Measurements from ENCODE around the gene SYTL4.

DNA sequence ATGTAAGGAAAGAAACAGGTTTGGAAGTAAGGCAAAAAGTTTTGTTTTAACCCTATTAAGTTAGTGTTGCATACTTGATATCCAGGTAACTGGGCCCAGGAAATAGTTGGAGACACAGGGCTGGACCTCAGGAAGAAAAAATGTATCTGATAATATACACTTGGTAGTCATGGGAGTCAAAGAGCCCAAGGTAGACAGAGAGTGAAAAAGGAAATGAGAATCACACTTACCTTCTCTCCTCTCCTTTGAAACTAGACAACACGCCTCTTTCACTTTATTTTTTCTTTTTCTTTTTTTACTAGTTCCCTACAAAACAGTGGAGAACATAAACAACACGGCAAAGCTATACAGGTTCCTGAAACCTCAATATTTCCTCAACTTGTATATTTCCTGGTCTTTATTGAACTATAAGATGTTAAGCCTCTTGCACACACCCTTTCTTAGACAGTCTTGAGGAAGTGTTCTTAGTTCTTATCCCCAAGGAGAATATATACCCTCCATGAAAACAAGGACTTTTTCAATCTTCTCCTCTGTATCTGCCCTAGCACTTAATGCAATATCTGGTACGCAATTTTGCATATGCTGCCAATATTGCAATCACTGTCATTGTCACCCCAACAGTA lies 27.2 kb downstream of the SYTL4 start:
- TF ChIP-seq ZNF707 (tag by site-specific recombination; IDR thresholded peaks at IDR 0.05) = no peak
- no peak for TF ChIP-seq BCL11A (tag by site-specific recombination; IDR thresholded peaks at IDR 0.05; ENCODE audit: low read depth)
- TF ChIP-seq ZBTB17 (tag by site-specific recombination; IDR thresholded peaks at IDR 0.05) = no peak
- no peak for TF ChIP-seq ZNF76 (tag by site-specific recombination; IDR thresholded peaks at IDR 0.05; ENCODE audit: borderline replicate concordance, low read depth)
- no peak for TF ChIP-seq YY1 (tag by site-specific recombination; IDR thresholded peaks at IDR 0.05)
- TF ChIP-seq ZNF302 (tag by site-specific recombination; IDR thresholded peaks at IDR 0.05; ENCODE audit: low read depth) = no peak
- TF ChIP-seq ZNF146 (tag by site-specific recombination; IDR thresholded peaks at IDR 0.05) = no peak
- TF ChIP-seq ZNF121 (tag by site-specific recombination; IDR thresholded peaks at IDR 0.05) = no peak

Data from HEK293 (cell line).